GM23338 (cell line): Measurements from ENCODE around the gene STIM2. TPM values are rescaled to one million over a fixed set of nuclear protein-coding genes. Genes with fewer than 3 reads are reported as not detected.

ENCODE experiments used
- ATAC-seq: fragments of 200-7000 bp; cut with Tn5 transposase; 3 replicates; pipeline ENCODE4 v1.9.1; 2020
- DNase-seq: peaks from one replicate; pipeline ENCODE4 v3.0.0-alpha.2; 2015; ENCODE audit warnings: low spot score
- H2AFZ ChIP-seq: fragments of 200-600 bp; sonication (generic); 2 replicates; pipeline ENCODE4 v1.8.0; 2016; ENCODE audit warnings: antibody characterized with exemption, mild to moderate bottlenecking, moderate library complexity
- H3F3A ChIP-seq: fragments of 200-600 bp; sonication (generic); replicated peaks from 2 replicates; pipeline ENCODE4 v1.8.0; 2017; ENCODE audit warnings: antibody characterized with exemption, mixed run types, low read depth
- H3K27ac ChIP-seq: fragments of 200-600 bp; sonication (generic); 2 replicates; pipeline ENCODE4 v1.6.1; 2016; ENCODE audit warnings: low read depth
- H3K27me3 ChIP-seq: fragments of 200-600 bp; sonication (generic); 2 replicates; pipeline ENCODE4 v1.8.0; 2016; ENCODE audit warnings: mild to moderate bottlenecking, mixed run types, moderate library complexity; ENCODE audit not compliant: insufficient read depth
- H3K36me3 ChIP-seq: fragments of 200-600 bp; sonication (generic); 2 replicates; pipeline ENCODE4 v1.8.0; 2016; ENCODE audit warnings: mild to moderate bottlenecking; ENCODE audit not compliant: insufficient read depth
- H3K4me1 ChIP-seq: fragments of 200-600 bp; sonication (generic); 2 replicates; pipeline ENCODE4 v1.8.0; 2016; ENCODE audit warnings: mild to moderate bottlenecking, moderate library complexity; ENCODE audit not compliant: insufficient read depth
- H3K4me2 ChIP-seq: fragments of 200-600 bp; sonication (generic); 2 replicates; pipeline ENCODE4 v1.7.1; 2017; ENCODE audit warnings: mixed run types
- H3K4me3 ChIP-seq: fragments of 200-600 bp; sonication (generic); 2 replicates; pipeline ENCODE4 v1.6.1; 2016; ENCODE audit warnings: mixed run types
- H3K79me2 ChIP-seq: fragments of 200-600 bp; sonication (generic); replicated peaks from 2 replicates; pipeline ENCODE4 v1.8.0; 2017; ENCODE audit warnings: mild to moderate bottlenecking; ENCODE audit not compliant: insufficient read depth
- H3K9me2 ChIP-seq: fragments of 200-600 bp; sonication (generic); 2 replicates; pipeline ENCODE4 v1.8.0; 2017; ENCODE audit not compliant: insufficient read depth
- H4K20me1 ChIP-seq: fragments of 200-600 bp; sonication (generic); replicated peaks from 2 replicates; pipeline ENCODE4 v1.8.0; 2017; ENCODE audit warnings: mild to moderate bottlenecking; ENCODE audit not compliant: insufficient read depth
- H3K27ac Mint-ChIP-seq: 2 replicates; pipeline ENCODE4 v1.8.0; 2020; ENCODE audit warnings: inconsistent platforms, mild to moderate bottlenecking, moderate library complexity, mixed read lengths
- H3K27me3 Mint-ChIP-seq: 3 replicates; pipeline ENCODE4 v1.8.0; 2022; ENCODE audit warnings: low read depth, mild to moderate bottlenecking, moderate library complexity, mixed read lengths, inconsistent platforms; ENCODE audit not compliant: insufficient read depth, poor library complexity
- H3K36me3 Mint-ChIP-seq: 3 replicates; pipeline ENCODE4 v1.8.0; 2021; ENCODE audit warnings: low read depth, mild to moderate bottlenecking, inconsistent platforms, moderate library complexity, mixed read lengths
- H3K4me1 Mint-ChIP-seq: 3 replicates; pipeline ENCODE4 v1.8.0; 2020; ENCODE audit warnings: mild to moderate bottlenecking, inconsistent platforms, mixed read lengths
- H3K4me3 Mint-ChIP-seq: 3 replicates; pipeline ENCODE4 v1.8.0; 2021; ENCODE audit warnings: moderate library complexity, mild to moderate bottlenecking, inconsistent platforms, mixed read lengths
- H3K9me3 Mint-ChIP-seq: 3 replicates; pipeline ENCODE4 v1.8.0; 2020; ENCODE audit warnings: moderate library complexity, mild to moderate bottlenecking, inconsistent platforms, mixed read lengths
- CREB1 ChIP-seq: fragments of 250-450 bp; sonication (Bioruptor Pico); IDR thresholded peaks from 2 replicates; pipeline ENCODE4 v1.5.0; 2020; ENCODE audit warnings: low read depth, mild to moderate bottlenecking, moderate library complexity
- CTCF ChIP-seq, 2 experiments: fragments of 200-600 bp in 1 of 2; sonication (generic) in 1 of 2; conservative IDR thresholded peaks; 2 replicates each; pipeline versions ENCODE4 v1.5.1 to v1.6.1; 2016 to 2017; ENCODE audit warnings: antibody characterized with exemption in 2 of 2, low read depth in 2 of 2, mild to moderate bottlenecking in 2 of 2, moderate library complexity in 1 of 2
- ETS1 ChIP-seq: IDR thresholded peaks from 2 replicates; pipeline ENCODE4 v1.6.1; 2016; ENCODE audit warnings: antibody characterized with exemption
- EZH2 ChIP-seq: fragments of 200-600 bp; sonication (generic); IDR thresholded peaks from one replicate; pipeline ENCODE4 v1.8.0; 2017; ENCODE audit warnings: antibody characterized with exemption, mild to moderate bottlenecking, low read depth; ENCODE audit not compliant: unreplicated experiment
- EZH2phosphoT487 ChIP-seq: fragments of 200-600 bp; sonication (generic); IDR thresholded peaks from one replicate; pipeline ENCODE4 v1.8.1; 2018; ENCODE audit warnings: antibody characterized with exemption; ENCODE audit not compliant: unreplicated experiment
- JUNB ChIP-seq: IDR thresholded peaks from one replicate; pipeline ENCODE4 v1.6.1; 2016; ENCODE audit warnings: antibody characterized with exemption; ENCODE audit not compliant: unreplicated experiment
- NANOG ChIP-seq: IDR thresholded peaks from 2 replicates; pipeline ENCODE4 v1.6.1; 2016; ENCODE audit warnings: antibody characterized with exemption, borderline replicate concordance
- POLR2AphosphoS5 ChIP-seq: IDR thresholded peaks from 2 replicates; pipeline ENCODE4 v1.6.1; 2016; ENCODE audit warnings: antibody characterized with exemption, low read depth
- STAT1 ChIP-seq: IDR thresholded peaks from one replicate; pipeline ENCODE4 v1.6.1; 2016; ENCODE audit warnings: antibody characterized with exemption; ENCODE audit not compliant: unreplicated experiment
- ZNF114 ChIP-seq: fragments of 250-450 bp; sonication (Bioruptor Pico); IDR thresholded peaks from 2 replicates; pipeline ENCODE4 v1.5.0; 2020; ENCODE audit warnings: mild to moderate bottlenecking, moderate library complexity
- ZNF331 ChIP-seq: fragments of 250-450 bp; sonication (Bioruptor Pico); IDR thresholded peaks from 2 replicates; pipeline ENCODE4 v1.5.0; 2020; ENCODE audit warnings: low read depth, mild to moderate bottlenecking, moderate library complexity
- polyA plus RNA-seq: library from polyadenylated mRNA; unstranded; fragments of >200 nt; fragmentation: Nextera tagmentation; extraction: Ambion mirVana; gene quantifications from 2 replicates; pipeline ENCODE4 v1.2.1, GENCODE V29; 2016
- total RNA-seq: library from RNA; depleted of rRNA; stranded (reverse); fragments of >200 nt; shearing (Covaris generic); gene quantifications from 2 replicates; pipeline ENCODE4 v1.2.3, GENCODE V29; 2014
- TF ChIP-seq, protein P1 (sequence below): IDR thresholded peaks from one replicate; pipeline ENCODE4 v1.6.1; 2018; ENCODE audit warnings: antibody characterized with exemption; ENCODE audit not compliant: unreplicated experiment
- TF ChIP-seq, protein P2 (sequence below): fragments of 250-450 bp; sonication (Bioruptor Pico); IDR thresholded peaks from 2 replicates; pipeline ENCODE4 v1.5.0; 2020; ENCODE audit warnings: mild to moderate bottlenecking, moderate library complexity

STIM2 gene
- total and polyA plus RNA-seq, 2 experiments from 2014 or later: 13.1 to 17.8 TPM

DNA sequence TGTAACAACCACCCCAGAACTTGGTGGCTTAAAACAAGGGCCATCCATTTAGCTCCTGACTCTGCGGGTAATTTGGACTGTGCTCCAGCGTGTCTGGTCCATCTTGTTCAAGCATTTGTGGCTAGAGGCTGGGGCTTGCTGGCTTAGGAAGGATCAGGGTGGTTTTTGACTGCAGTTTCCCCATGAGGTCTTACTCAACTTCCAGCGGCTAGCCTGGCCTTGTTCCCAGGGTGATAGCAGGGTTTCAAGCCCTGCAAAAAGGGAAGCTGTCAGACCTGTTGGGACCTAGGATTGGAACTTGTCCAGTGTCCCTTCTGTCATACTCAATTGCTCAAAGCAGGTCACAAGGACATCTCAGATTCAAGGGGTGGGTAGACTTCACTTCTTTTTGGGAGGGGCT, 205.9 kb downstream of the STIM2 start:
- no peaks in the 10 kb centered on the region for H4K20me1 ChIP-seq
- no peaks in the 10 kb centered on the region for H3F3A ChIP-seq
- H3K36me3 ChIP-seq: no peaks in the 10 kb centered on the region
- no peak overlapping the region for H3K4me2 ChIP-seq
- H3K4me1 Mint-ChIP-seq: peaks cover 9% of the 10 kb centered on the region; the same call in 2 of the 3 replicates
- H3K36me3 Mint-ChIP-seq: peaks cover 3% of the 10 kb centered on the region; the same call in 1 of the 3 replicates
- peaks cover 4% of the 10 kb centered on the region; the same call in 1 of the 2 replicates for H3K9me2 ChIP-seq
- H3K79me2 ChIP-seq: no peaks in the 10 kb centered on the region
- ATAC-seq (no peak), DNase-seq (no peak)
- no peak overlapping the region for H3K27ac Mint-ChIP-seq
- no peak overlapping the region for H2AFZ ChIP-seq
- H3K4me3 ChIP-seq: no peak overlapping the region
- no peak overlapping the region for H3K4me3 Mint-ChIP-seq
- peaks cover 4% of the 10 kb centered on the region; the same call in 2 of the 3 replicates for H3K9me3 Mint-ChIP-seq
- no peak for TF ChIP-seq EZH2phosphoT487
- no peak for TF ChIP-seq CTCF (conservative IDR thresholded peaks at IDR 0.05; ENCODE audit: low read depth in 2 of 2)
- TF ChIP-seq STAT1: no peak
- TF ChIP-seq NANOG: no peak
- no peak for TF ChIP-seq ZNF114
- no peak for TF ChIP-seq CREB1 (CRISPR knock-in tag)
- TF ChIP-seq EZH2: no peak
- no peak for TF ChIP-seq JUNB
- no peak for TF ChIP-seq ETS1
- no peak for TF ChIP-seq POLR2AphosphoS5
- TF ChIP-seq ZNF331 (CRISPR knock-in tag): no peak
- TF ChIP-seq, protein P1, sequence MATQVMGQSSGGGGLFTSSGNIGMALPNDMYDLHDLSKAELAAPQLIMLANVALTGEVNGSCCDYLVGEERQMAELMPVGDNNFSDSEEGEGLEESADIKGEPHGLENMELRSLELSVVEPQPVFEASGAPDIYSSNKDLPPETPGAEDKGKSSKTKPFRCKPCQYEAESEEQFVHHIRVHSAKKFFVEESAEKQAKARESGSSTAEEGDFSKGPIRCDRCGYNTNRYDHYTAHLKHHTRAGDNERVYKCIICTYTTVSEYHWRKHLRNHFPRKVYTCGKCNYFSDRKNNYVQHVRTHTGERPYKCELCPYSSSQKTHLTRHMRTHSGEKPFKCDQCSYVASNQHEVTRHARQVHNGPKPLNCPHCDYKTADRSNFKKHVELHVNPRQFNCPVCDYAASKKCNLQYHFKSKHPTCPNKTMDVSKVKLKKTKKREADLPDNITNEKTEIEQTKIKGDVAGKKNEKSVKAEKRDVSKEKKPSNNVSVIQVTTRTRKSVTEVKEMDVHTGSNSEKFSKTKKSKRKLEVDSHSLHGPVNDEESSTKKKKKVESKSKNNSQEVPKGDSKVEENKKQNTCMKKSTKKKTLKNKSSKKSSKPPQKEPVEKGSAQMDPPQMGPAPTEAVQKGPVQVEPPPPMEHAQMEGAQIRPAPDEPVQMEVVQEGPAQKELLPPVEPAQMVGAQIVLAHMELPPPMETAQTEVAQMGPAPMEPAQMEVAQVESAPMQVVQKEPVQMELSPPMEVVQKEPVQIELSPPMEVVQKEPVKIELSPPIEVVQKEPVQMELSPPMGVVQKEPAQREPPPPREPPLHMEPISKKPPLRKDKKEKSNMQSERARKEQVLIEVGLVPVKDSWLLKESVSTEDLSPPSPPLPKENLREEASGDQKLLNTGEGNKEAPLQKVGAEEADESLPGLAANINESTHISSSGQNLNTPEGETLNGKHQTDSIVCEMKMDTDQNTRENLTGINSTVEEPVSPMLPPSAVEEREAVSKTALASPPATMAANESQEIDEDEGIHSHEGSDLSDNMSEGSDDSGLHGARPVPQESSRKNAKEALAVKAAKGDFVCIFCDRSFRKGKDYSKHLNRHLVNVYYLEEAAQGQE: no peak
- TF ChIP-seq, protein P2, sequence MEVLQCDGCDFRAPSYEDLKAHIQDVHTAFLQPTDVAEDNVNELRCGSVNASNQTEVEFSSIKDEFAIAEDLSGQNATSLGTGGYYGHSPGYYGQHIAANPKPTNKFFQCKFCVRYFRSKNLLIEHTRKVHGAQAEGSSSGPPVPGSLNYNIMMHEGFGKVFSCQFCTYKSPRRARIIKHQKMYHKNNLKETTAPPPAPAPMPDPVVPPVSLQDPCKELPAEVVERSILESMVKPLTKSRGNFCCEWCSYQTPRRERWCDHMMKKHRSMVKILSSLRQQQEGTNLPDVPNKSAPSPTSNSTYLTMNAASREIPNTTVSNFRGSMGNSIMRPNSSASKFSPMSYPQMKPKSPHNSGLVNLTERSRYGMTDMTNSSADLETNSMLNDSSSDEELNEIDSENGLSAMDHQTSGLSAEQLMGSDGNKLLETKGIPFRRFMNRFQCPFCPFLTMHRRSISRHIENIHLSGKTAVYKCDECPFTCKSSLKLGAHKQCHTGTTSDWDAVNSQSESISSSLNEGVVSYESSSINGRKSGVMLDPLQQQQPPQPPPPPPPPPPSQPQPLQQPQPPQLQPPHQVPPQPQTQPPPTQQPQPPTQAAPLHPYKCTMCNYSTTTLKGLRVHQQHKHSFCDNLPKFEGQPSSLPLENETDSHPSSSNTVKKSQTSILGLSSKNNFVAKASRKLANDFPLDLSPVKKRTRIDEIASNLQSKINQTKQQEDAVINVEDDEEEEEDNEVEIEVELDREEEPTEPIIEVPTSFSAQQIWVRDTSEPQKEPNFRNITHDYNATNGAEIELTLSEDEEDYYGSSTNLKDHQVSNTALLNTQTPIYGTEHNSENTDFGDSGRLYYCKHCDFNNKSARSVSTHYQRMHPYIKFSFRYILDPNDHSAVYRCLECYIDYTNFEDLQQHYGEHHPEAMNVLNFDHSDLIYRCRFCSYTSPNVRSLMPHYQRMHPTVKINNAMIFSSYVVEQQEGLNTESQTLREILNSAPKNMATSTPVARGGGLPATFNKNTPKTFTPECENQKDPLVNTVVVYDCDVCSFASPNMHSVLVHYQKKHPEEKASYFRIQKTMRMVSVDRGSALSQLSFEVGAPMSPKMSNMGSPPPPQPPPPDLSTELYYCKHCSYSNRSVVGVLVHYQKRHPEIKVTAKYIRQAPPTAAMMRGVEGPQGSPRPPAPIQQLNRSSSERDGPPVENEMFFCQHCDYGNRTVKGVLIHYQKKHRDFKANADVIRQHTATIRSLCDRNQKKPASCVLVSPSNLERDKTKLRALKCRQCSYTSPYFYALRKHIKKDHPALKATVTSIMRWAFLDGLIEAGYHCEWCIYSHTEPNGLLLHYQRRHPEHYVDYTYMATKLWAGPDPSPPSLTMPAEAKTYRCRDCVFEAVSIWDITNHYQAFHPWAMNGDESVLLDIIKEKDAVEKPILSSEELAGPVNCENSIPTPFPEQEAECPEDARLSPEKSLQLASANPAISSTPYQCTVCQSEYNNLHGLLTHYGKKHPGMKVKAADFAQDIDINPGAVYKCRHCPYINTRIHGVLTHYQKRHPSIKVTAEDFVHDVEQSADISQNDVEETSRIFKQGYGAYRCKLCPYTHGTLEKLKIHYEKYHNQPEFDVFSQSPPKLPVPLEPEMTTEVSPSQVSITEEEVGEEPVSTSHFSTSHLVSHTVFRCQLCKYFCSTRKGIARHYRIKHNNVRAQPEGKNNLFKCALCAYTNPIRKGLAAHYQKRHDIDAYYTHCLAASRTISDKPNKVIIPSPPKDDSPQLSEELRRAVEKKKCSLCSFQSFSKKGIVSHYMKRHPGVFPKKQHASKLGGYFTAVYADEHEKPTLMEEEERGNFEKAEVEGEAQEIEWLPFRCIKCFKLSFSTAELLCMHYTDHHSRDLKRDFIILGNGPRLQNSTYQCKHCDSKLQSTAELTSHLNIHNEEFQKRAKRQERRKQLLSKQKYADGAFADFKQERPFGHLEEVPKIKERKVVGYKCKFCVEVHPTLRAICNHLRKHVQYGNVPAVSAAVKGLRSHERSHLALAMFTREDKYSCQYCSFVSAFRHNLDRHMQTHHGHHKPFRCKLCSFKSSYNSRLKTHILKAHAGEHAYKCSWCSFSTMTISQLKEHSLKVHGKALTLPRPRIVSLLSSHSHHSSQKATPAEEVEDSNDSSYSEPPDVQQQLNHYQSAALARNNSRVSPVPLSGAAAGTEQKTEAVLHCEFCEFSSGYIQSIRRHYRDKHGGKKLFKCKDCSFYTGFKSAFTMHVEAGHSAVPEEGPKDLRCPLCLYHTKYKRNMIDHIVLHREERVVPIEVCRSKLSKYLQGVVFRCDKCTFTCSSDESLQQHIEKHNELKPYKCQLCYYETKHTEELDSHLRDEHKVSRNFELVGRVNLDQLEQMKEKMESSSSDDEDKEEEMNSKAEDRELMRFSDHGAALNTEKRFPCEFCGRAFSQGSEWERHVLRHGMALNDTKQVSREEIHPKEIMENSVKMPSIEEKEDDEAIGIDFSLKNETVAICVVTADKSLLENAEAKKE (CRISPR knock-in tag): no peak
- H3K27ac ChIP-seq: no peak overlapping the region
- H3K27me3 Mint-ChIP-seq: peaks cover 8% of the 10 kb centered on the region
- H3K27me3 ChIP-seq: no peaks in the 10 kb centered on the region
- H3K4me1 ChIP-seq: peaks cover 10% of the 10 kb centered on the region; the same call in 1 of the 2 replicates
